ENCODE measurements around the gene IFNE. TPM values are rescaled to one million over a fixed set of nuclear protein-coding genes. Genes with fewer than 3 reads are reported as not detected.
"Not testable (repeated sequence)": the region's sequence is repeated elsewhere in the genome, so short reads cannot be mapped to it uniquely, and the experiment has no call there.

Gene IFNE
- total and polyA plus RNA-seq, 7 donors = not detected

DNA sequence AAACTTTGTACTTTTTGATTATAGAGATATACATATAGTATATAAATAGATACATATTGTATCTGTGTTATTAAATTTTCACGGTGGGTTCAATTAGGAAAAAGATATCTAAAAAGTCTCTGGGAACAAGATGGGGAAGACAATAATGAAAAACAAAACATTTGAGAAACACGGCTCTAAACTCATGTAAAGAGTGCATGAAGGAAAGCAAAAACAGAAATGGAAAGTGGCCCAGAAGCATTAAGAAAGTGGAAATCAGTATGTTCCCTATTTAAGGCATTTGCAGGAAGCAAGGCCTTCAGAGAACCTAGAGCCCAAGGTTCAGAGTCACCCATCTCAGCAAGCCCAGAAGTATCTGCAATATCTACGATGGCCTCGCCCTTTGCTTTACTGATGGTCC is 42.0 kb downstream of the IFNE start, which contains the start of gene IFNA1:
TSS of gene IFNA1 (plus strand) at position 301 of the 400 bp plus-strand sequence. CDS start at position 370, 69 bp downstream.
- Histone ChIP-seq H3K4me3 (no peak within 1 kb of the TSS), H3K4me1 (no peaks in the 10 kb centered on the region), H3K27me3 (ENCODE audit: insufficient read depth in 3 of 3, low read length in 2 of 3) (no peaks in the 10 kb centered on the region), H3K27ac (no peak within 1 kb of the TSS), H3K36me3 (ENCODE audit: insufficient read depth in 1 of 2, low read depth in 1 of 2) (no peaks in the 10 kb centered on the region), H3K9me3 (no peaks in the 10 kb centered on the region)
- intact Hi-C loops (cut with DNase I) = loop anchor here in 1 of 2 donors (10.0 kb wide), 1 partner anchor 55 kb away; the partner anchor contains the start of gene IFNA2
- ATAC-seq = no peak
- no peak for DNase-seq
- TF ChIP-seq, protein P1, sequence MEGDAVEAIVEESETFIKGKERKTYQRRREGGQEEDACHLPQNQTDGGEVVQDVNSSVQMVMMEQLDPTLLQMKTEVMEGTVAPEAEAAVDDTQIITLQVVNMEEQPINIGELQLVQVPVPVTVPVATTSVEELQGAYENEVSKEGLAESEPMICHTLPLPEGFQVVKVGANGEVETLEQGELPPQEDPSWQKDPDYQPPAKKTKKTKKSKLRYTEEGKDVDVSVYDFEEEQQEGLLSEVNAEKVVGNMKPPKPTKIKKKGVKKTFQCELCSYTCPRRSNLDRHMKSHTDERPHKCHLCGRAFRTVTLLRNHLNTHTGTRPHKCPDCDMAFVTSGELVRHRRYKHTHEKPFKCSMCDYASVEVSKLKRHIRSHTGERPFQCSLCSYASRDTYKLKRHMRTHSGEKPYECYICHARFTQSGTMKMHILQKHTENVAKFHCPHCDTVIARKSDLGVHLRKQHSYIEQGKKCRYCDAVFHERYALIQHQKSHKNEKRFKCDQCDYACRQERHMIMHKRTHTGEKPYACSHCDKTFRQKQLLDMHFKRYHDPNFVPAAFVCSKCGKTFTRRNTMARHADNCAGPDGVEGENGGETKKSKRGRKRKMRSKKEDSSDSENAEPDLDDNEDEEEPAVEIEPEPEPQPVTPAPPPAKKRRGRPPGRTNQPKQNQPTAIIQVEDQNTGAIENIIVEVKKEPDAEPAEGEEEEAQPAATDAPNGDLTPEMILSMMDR (IDR thresholded peaks at IDR 0.05) = no peak
- WGBS, 3 donors = 90 to 99% (median 94%) methylated on average over 4 of the region's 4 CpGs

DNA sequence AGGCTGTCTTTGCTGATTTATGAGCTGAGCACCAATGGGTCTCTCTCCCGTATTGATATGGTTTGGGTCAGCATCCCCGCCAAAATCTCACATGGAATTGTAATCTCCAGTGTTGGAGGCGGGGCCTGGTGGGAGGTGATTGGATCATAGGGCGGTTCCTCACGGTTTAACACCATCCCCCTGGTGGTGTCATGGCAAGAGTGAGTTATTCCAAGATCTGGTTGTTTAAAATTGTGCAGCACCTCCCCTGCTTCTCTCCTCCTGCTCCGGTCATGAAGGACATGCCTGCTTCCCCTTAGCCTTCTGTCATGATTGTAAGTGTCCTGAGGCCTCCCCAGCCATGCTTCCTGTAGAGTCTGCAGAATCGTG is 47.1 kb downstream of the IFNE start:
- H3K4me3 ChIP-seq; H3K27ac ChIP-seq; intact Hi-C loops (cut with DNase I); H3K36me3 ChIP-seq (ENCODE audit: insufficient read depth in 1 of 2, low read depth in 1 of 2); ATAC-seq; H3K4me1 ChIP-seq; DNase-seq; H3K27me3 ChIP-seq (ENCODE audit: insufficient read depth in 3 of 3, low read length in 2 of 3); H3K9me3 ChIP-seq: not testable (repeated sequence)
- WGBS, 3 donors = 78 to 83% (median 80%) methylated on average over 7 of the region's 7 CpGs

DNA sequence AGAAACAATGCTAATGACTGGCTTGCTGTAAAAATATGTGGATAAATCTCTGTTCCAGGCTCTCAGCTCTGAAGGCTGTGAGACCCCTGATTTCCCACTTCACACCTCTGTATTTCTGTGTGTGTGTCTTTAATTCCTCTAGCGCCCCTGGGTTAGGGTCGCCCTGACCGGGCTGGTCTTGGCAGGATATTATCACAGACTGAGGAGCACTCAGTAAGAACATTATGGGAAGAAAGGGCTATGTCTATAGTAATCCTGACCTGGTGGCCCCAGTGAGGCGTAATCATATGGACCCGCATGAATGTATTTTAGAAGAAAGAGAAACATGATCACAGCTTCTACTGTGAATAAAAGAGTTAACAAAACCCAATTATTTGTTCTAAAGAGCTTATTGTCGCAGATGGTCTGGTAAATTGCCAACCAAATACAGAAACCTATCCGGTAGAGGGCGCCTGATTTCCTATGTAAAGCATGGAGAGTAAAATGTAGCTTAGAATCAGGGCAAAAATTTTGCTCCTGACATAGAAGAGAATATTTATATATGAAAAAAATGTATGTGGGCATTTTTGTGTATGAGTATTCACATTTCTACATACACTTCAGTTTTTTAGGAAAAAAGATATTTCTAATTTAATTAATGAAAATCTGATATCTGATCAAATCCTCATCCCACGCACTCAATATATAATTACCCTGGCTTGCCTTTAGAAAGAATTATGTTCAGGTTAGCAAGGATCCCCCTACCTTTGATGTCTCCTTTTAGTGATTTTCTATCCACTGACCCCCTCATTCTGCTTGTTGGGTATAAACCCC is 47.7 kb downstream of the IFNE start:
- no peaks in the 10 kb centered on the region for H3K9me3 ChIP-seq
- H3K27me3 ChIP-seq (ENCODE audit: insufficient read depth in 3 of 3, low read length in 2 of 3) = peaks cover 0 to 5% (median 5%) of the 10 kb centered on the region in 3 donors
- DNase-seq = no peak
- no peak for ATAC-seq
- intact Hi-C loops (cut with DNase I) = no loop called here
- H3K27ac ChIP-seq = no peak overlapping the region
- H3K36me3 ChIP-seq (ENCODE audit: insufficient read depth in 1 of 2, low read depth in 1 of 2) = no peaks in the 10 kb centered on the region
- H3K4me3 ChIP-seq = no peak overlapping the region
- TF ChIP-seq, protein P1 (IDR thresholded peaks at IDR 0.05) = peak; percentile 33
- H3K4me1 ChIP-seq = no peaks in the 10 kb centered on the region
- 44 to 50% (median 47%) methylated on average over 9 of the region's 9 CpGs for WGBS, 3 donors

DNA sequence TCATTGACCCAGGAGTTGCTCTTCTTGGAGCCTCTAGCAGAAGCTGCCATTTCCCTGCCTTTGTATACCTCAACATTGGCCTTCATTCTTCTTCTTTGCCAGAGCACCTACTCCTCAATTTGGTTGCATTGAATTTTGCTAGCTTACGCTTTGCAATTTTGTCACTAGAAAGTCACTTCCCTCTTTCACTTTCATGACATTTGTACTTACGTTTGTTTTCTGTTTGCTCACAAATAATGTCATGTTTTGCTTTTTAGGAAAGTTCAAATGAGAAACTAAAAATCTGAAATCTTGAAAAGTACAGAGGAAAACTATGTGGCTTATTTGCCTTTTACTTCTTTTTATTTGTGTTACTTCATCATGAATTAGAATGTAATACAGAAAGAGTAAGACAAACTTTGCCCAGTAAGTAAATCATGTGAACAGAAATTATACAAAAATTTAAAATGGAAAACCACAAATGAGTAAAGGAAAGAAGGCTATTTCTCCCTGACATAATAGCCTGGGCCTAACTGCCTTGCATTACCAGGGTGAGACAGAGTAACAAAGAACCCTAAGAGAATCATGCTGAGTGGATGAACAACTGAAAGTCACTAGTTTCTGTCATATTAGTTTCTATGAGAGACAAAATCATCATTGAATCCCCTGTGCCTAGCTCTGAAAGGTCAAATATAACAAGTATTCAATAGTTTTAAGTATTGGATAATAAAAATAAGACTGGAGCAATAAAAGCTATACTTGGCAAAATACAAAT is 49.3 kb downstream of the IFNE start:
- H3K27ac ChIP-seq = no peak overlapping the region
- DNase-seq (no peak), ATAC-seq (no peak)
- no peaks in the 10 kb centered on the region for H3K36me3 ChIP-seq (ENCODE audit: insufficient read depth in 1 of 2, low read depth in 1 of 2)
- 83 to 89% (median 83%) methylated on average over 2 of the region's 2 CpGs for WGBS, 3 donors
- H3K9me3 ChIP-seq = no peaks in the 10 kb centered on the region
- no peaks in the 10 kb centered on the region for H3K4me1 ChIP-seq
- peaks cover 0 to 5% (median 5%) of the 10 kb centered on the region in 3 donors for H3K27me3 ChIP-seq (ENCODE audit: insufficient read depth in 3 of 3, low read length in 2 of 3)
- H3K4me3 ChIP-seq = no peak overlapping the region
- TF ChIP-seq, protein P1 (IDR thresholded peaks at IDR 0.05) = no peak
- intact Hi-C loops (cut with DNase I) = loop anchor here in 1 of 2 donors (2.0 kb wide), 1 partner anchor 20 kb away; no protein-coding TSS in a partner anchor

Other genes with a start within 250 kb of the IFNE start
- not detected for gene IFNA14, start 242.3 kb downstream of the IFNE start, total RNA-seq
- not detected for gene IFNA14, start 242.3 kb downstream of the IFNE start, polyA plus RNA-seq
- not detected for gene IFNA5, start 177.0 kb downstream of the IFNE start, total RNA-seq
- gene IFNA5, start 177.0 kb downstream of the IFNE start, polyA plus RNA-seq = under 1 TPM in 1 of 3 donors, not detected in 2; 0.05 TPM
- gene KLHL9, start 146.9 kb downstream of the IFNE start, total RNA-seq = 10 to 100 TPM in 1 of 4 donors, 1 to 10 TPM in 3; 7.5 to 10.2 (median 8.0) TPM
- 1 to 10 TPM; 3.6 to 8.4 (median 5.2) TPM for gene KLHL9, start 146.9 kb downstream of the IFNE start, polyA plus RNA-seq
- gene IFNA6, start 131.4 kb downstream of the IFNE start, total RNA-seq = not detected
- not detected for gene IFNA6, start 131.4 kb downstream of the IFNE start, polyA plus RNA-seq
- not detected for gene IFNA13, start 114.3 kb downstream of the IFNE start, total RNA-seq
- gene IFNA13, start 114.3 kb downstream of the IFNE start, polyA plus RNA-seq = not detected
- gene IFNA2, start 96.9 kb downstream of the IFNE start, total RNA-seq = not detected
- gene IFNA2, start 96.9 kb downstream of the IFNE start, polyA plus RNA-seq = not detected
- gene IFNA8, start 73.2 kb downstream of the IFNE start, total RNA-seq = not detected
- not detected for gene IFNA8, start 73.2 kb downstream of the IFNE start, polyA plus RNA-seq
- not detected for gene IFNA1, start 41.9 kb downstream of the IFNE start, total RNA-seq
- gene IFNA1, start 41.9 kb downstream of the IFNE start, polyA plus RNA-seq = not detected